GM19372 (cell line): Measurements from ENCODE around the gene KATNBL1.
A peak's percentile ranks its signal among the peaks of the same experiment; 100 is the strongest.

Experiments used
- ATAC-seq: cut with Tn5 transposase; IDR thresholded peaks from one replicate; pipeline ENCODE4 v1.9.1; 2021; ENCODE audit warnings: mild to moderate bottlenecking, low read depth, moderate library complexity; ENCODE audit not compliant: unreplicated experiment

The KATNBL1 gene

DNA sequence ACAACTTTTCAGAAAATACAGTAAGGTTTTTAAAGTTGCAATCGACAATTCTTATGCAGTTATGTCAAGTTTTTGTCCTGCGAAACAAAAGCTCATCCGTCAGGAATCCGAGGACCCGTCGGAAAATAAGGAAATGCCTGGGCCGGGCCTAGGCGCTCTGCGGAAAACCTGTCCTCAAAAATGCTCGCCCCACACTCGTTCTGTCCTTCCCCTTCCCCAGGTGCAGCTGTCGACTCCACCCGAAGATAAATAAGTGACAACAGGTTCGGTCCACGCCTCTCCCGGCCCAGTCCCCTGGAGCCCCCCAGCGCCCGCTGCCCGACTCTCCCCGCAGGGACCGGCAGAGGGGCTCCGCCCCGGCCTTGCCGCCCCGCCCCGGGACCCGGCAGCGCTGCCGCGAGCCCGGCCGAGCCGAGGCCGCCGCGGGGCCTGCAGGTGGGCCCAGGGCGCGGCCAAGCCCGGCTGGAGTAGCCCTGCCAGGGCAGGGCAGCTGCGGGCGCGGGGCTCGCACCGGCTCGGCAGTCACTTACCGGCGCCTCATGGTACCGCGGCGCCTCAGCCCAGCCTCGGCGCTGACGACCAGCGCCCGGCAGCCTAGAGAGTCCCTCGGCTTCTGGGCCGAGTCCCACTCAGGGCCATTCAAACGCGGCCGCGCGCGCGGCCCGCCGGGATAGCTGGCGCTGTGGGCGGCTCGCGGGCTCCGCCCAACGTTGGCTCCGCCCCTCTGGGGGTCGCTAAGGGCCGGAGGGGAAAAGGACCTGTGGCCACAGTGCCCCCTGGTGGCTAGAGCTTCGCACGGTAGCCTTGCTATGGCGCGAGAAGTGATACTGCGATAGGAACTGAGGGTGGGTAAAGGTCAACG lies at the start of gene KATNBL1:
Gene KATNBL1, minus strand, starts transcription at position 676 of the 862 bp plus-strand sequence. CDS start 46,420 bp downstream, outside the sequence.
- peak; percentile 93 for ATAC-seq

GRCh38 chr15:34259566-34259965 lies 49.7 kb upstream of the KATNBL1 start:
- no peak for ATAC-seq

GRCh38 chr15:34258151-34258550 lies 48.3 kb upstream of the KATNBL1 start:
- ATAC-seq: no peak

DNA sequence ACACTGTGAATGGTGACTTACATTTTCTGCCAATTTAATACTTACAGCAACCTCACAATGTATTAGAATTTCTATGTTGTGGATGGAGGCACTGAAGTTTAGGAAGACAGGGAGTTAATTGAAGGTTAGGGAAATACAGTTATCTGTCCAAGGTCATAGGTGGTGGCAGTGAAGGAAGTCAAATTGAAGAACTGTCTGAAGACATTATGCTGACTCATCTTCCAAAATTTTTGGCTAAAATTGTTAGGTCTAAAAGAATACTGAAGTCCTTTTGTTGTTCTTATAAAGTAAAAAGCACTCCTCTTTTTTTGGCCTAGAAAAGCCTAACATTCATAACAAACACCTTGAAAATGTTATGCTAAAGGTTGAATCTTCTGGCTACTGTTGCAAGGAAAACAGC lies 42.6 kb upstream of the KATNBL1 start:
- ATAC-seq: no peak

DNA sequence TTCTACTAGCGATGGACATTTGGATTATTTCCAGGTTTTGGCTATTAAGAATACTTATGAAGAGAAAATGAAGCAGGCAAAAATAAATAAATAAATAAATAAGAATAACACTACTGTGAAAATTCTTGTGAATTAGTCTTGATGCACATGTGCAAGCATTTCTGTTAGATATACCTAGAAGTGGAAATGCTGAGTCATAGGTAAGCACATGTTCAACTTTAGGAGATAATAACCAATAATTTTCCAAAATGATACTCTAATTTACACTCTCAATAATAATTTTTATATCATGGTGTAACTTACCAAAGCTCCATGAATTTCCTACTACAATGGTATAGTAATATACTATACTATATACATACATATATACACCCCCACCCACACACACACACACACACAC lies 38.3 kb upstream of the KATNBL1 start:
- no peak for ATAC-seq

DNA sequence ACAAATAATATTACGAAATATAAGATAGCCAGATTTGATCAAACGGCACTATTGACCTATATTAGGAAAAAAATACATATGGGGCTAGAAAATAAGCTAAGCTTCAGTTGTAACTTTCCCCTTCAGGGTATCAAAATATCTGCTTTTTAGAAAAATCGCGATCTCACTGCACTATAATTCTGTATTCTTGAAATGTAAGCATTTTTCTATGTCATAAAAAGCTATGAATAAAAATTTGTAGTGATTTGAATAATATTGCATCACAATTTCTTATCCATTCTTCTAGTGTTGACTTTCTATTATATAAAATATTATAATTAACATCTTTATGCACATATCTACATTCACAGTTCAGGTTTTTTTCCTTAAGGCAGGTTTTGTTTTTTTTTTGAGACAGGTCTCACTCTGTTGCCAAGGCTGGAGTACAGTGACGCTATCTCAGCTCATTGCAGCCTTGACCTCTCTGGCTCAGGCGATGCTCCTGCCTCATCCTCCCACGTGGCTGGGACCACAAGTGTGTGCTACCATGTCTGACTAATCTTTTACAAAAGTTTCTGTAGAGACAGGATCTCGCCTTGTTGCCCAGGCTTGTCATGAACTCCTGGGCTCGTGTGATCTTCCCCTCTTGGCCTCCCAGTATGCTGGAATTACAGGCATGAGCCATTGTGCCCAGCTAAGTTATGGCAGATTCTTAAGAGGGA lies 36.5 kb upstream of the KATNBL1 start:
- no peak for ATAC-seq

- ATAC-seq: no peak
Observed at GRCh38 chr15:34243226-34243625, 33.3 kb upstream of the KATNBL1 start.

DNA sequence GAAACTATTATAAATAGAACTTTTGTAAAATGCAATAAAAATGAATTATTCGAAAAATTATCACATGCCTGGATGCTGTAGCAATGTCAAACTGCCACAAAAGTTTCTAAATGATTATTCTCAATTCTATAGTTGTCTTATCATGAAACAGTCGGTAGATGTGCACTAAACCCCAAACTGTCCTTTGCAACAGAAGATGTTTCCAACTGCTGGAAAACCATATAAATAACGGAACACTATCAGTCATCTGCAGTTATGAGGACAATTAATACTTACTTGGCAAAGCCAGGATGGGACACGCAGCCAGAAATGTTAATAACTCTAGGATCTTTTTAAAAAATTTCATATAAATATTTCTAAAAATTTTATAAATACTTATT lies 32.4 kb upstream of the KATNBL1 start:
- ATAC-seq: no peak

- no peak for ATAC-seq
Observed at GRCh38 chr15:34241376-34242330, 31.8 kb upstream of the KATNBL1 start.

DNA sequence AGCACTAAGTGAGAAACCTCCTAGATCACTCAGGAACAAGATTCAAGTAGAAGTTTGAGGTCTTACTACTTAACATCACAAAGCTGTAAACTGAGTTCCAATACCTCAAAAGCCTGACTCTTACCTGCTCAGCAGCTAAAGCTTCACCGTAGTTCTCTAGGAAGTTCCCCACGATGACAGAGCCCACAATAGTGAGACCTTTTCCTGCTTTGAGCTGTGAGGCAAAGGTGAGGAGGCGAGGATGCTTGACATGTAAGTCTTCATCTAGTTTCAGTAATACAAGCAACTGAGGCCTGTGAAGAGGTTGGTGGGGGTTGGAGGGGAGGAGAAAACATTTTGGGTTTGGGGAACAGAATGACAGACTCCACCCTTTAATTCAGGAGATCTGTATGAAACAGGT lies 30.6 kb upstream of the KATNBL1 start:
- ATAC-seq: no peak

GRCh38 chr15:34239151-34239808 lies 29.4 kb upstream of the KATNBL1 start:
- no peak for ATAC-seq

GRCh38 chr15:34233614-34234013 lies 23.7 kb upstream of the KATNBL1 start:
- no peak for ATAC-seq

- no peak for ATAC-seq
Observed at GRCh38 chr15:34223904-34224596, 14.2 kb upstream of the KATNBL1 start.

GRCh38 chr15:34217587-34218225 lies 7.8 kb upstream of the KATNBL1 start:
- no peak for ATAC-seq

DNA sequence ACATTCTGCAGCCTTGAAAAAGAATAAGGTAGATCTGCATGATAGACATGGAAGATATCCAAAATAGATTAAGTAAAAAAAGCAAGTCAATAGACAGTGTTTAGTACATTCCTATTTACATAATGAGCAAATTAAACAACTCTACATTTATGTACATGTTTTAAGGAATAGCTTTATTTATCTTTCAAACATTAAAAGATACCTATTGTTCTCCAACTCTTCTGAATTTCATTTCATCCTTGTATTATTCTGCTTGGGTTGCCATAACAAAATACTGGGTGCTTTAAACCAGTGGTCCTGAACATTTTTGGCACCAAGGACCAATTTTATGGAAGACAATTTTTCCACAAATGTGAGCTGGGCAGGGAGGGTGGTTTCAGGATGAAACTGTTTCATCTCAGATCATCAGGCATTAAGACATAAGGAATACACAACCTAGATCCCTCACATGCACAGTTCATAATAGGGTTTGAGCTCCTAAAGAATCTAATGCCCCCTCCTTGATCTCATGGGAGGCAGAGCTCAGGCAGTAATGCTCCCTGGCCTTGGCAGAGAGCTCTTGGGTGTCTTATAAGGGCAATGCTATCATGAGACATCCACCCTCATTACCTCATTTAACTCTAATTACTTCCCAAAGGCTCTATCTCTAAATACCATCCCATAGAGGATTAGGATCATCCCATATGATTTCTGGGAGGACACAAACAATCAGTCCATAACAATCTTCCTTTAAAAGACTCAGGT lies 6.8 kb upstream of the KATNBL1 start:
- no peak for ATAC-seq

GRCh38 chr15:34214135-34214534 lies 4.2 kb upstream of the KATNBL1 start:
- ATAC-seq: no peak

DNA sequence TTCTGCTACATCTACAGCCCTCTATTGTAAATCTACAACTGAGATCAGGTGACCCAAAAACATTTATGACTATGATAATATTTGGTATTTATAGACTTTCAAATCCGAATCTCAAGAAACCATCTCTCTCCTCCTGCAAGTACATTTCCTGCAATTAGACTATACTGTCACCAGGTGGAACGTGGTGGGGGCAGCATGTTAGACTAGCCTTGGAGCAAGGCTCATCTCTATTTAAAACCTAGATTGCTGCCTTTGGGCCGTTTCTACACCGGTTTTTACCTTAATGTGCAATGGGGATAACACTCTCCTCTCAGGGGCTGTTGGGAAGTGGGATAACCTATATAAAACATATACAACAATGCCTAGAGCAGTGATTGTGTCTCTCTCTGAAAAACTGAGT lies 3.8 kb upstream of the KATNBL1 start:
- no peak for ATAC-seq

DNA sequence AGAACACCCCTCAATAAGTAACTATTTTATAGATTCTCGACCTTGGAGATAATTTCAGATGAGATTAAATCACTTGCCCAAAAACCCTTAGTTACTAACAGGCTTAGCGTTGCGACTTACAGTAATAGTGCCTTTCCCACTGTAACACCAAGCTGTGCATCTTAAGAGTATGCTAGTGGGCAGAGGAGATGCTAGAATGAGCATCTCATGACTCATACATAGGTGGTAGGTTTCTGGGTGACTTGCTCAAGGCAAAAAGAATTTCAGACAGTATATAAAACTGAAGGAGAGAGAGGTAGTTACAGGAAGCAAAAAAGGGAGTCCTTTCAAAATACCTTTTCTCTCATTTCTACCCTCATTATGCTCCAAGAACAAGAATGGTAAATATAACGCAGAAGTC lies 3.9 kb downstream of the KATNBL1 start:
- ATAC-seq: no peak
